ENCODE data around the gene PRKAG3. TPM values are rescaled to one million over a fixed set of nuclear protein-coding genes. Genes with fewer than 3 reads are reported as not detected.

The PRKAG3 gene
- total and polyA plus RNA-seq, 2 experiments from 2014 or later: not detected

DNA sequence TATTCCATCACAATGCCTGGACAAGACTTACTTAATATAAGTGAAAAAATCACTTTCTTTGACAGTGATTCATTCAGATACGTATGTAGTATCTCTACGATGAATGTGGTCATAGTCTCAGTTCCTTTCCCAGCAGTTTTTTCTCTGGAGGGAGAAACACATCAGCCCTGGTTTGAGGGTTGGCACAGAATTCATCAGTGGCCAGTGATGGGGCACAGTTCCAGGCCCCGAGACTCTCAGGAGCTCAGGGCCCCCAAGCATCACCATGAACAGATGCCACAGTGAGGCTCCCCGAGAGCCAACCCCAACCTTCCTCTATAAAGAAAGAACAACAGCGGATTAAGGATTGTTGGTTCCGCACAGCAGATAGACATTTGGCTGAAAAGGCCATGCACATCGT is 12.5 kb downstream of the PRKAG3 start:
- no peak overlapping the region for H3K4me3 Mint-ChIP-seq
- DNase-seq (ENCODE audit: low spot score) (no peak), ATAC-seq (no peak)
- Histone ChIP-seq H3K36me3 (ENCODE audit: insufficient read depth) (no peaks in the 10 kb centered on the region), H3K27me3 (ENCODE audit: insufficient read depth) (no peaks in the 10 kb centered on the region), H3K4me3 (no peak overlapping the region), H4K20me1 (replicated peaks; ENCODE audit: insufficient read depth) (no peaks in the 10 kb centered on the region), H3F3A (replicated peaks; ENCODE audit: low read depth) (no peaks in the 10 kb centered on the region), H3K4me1 (ENCODE audit: insufficient read depth) (no peaks in the 10 kb centered on the region), H3K79me2 (replicated peaks; ENCODE audit: insufficient read depth) (no peaks in the 10 kb centered on the region), H3K27ac (ENCODE audit: low read depth) (no peak overlapping the region), H3K4me2 (no peak overlapping the region), H2AFZ (no peak overlapping the region), H3K9me2 (ENCODE audit: insufficient read depth) (no peaks in the 10 kb centered on the region)
- H3K27me3 Mint-ChIP-seq (ENCODE audit: insufficient read depth, low read depth, poor library complexity): peaks cover 5% of the 10 kb centered on the region
- H3K27ac Mint-ChIP-seq: no peak overlapping the region
- H3K9me3 Mint-ChIP-seq: no peaks in the 10 kb centered on the region
- H3K36me3 Mint-ChIP-seq (ENCODE audit: low read depth): no peaks in the 10 kb centered on the region
- H3K4me1 Mint-ChIP-seq: peaks cover 13% of the 10 kb centered on the region
- no peak for TF ChIP-seq JUNB (IDR thresholded peaks at IDR 0.05; ENCODE audit: unreplicated experiment)

DNA sequence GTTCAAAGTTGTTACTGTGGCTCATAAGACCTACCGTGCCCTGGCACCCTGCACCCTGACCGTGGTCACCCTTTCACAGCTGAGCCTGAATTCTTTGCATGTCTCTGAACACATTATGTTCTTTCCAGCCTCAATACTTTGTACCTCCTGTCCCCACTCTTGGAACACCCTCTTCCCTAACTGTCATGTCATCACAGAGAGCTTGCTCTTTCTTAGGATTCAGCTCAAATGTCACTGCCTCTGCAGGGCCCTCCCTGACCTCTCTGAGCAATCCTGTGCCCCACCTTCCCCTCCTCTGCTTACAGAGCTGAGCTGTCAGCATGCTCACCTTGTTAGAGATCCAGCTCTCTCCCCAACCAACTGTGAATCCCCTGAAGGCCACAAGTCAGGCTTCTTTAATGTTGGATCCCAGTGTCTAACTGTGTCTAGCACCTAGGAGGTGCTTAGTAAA is 15.0 kb downstream of the PRKAG3 start:
- Mint-ChIP-seq H3K36me3 (ENCODE audit: low read depth) (no peaks in the 10 kb centered on the region), H3K4me3 (no peak overlapping the region), H3K27me3 (ENCODE audit: insufficient read depth, low read depth, poor library complexity) (peaks cover 5% of the 10 kb centered on the region), H3K27ac (no peak overlapping the region), H3K9me3 (no peaks in the 10 kb centered on the region), H3K4me1 (peaks cover 3% of the 10 kb centered on the region)
- DNase-seq (ENCODE audit: low spot score) (no peak), ATAC-seq (no peak)
- Histone ChIP-seq H3K4me2 (no peak overlapping the region), H3K4me1 (ENCODE audit: insufficient read depth) (no peaks in the 10 kb centered on the region), H3K79me2 (replicated peaks; ENCODE audit: insufficient read depth) (no peaks in the 10 kb centered on the region), H2AFZ (no peak overlapping the region), H3K36me3 (ENCODE audit: insufficient read depth) (no peaks in the 10 kb centered on the region), H3K27ac (ENCODE audit: low read depth) (no peak overlapping the region), H3K4me3 (no peak overlapping the region), H3F3A (replicated peaks; ENCODE audit: low read depth) (no peaks in the 10 kb centered on the region), H3K27me3 (ENCODE audit: insufficient read depth) (no peaks in the 10 kb centered on the region), H4K20me1 (replicated peaks; ENCODE audit: insufficient read depth) (no peaks in the 10 kb centered on the region), H3K9me2 (ENCODE audit: insufficient read depth) (no peaks in the 10 kb centered on the region)
- TF ChIP-seq NANOG (IDR thresholded peaks at IDR 0.05; ENCODE audit: borderline replicate concordance) (no peak), STAT1 (IDR thresholded peaks at IDR 0.05; ENCODE audit: unreplicated experiment) (no peak), EZH2phosphoT487 (IDR thresholded peaks at IDR 0.05; ENCODE audit: unreplicated experiment) (no peak), ZNF114 (CRISPR knock-in tag; IDR thresholded peaks at IDR 0.05) (no peak), EZH2 (IDR thresholded peaks at IDR 0.05; ENCODE audit: low read depth, unreplicated experiment) (no peak), CREB1 (CRISPR knock-in tag; IDR thresholded peaks at IDR 0.05; ENCODE audit: low read depth) (no peak), ZNF331 (CRISPR knock-in tag; IDR thresholded peaks at IDR 0.05; ENCODE audit: low read depth) (no peak), JUNB (IDR thresholded peaks at IDR 0.05; ENCODE audit: unreplicated experiment) (no peak), POLR2AphosphoS5 (IDR thresholded peaks at IDR 0.05; ENCODE audit: low read depth) (no peak)
- TF ChIP-seq, protein P1, sequence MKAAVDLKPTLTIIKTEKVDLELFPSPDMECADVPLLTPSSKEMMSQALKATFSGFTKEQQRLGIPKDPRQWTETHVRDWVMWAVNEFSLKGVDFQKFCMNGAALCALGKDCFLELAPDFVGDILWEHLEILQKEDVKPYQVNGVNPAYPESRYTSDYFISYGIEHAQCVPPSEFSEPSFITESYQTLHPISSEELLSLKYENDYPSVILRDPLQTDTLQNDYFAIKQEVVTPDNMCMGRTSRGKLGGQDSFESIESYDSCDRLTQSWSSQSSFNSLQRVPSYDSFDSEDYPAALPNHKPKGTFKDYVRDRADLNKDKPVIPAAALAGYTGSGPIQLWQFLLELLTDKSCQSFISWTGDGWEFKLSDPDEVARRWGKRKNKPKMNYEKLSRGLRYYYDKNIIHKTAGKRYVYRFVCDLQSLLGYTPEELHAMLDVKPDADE (IDR thresholded peaks at IDR 0.05): no peak
- TF ChIP-seq, protein P2, sequence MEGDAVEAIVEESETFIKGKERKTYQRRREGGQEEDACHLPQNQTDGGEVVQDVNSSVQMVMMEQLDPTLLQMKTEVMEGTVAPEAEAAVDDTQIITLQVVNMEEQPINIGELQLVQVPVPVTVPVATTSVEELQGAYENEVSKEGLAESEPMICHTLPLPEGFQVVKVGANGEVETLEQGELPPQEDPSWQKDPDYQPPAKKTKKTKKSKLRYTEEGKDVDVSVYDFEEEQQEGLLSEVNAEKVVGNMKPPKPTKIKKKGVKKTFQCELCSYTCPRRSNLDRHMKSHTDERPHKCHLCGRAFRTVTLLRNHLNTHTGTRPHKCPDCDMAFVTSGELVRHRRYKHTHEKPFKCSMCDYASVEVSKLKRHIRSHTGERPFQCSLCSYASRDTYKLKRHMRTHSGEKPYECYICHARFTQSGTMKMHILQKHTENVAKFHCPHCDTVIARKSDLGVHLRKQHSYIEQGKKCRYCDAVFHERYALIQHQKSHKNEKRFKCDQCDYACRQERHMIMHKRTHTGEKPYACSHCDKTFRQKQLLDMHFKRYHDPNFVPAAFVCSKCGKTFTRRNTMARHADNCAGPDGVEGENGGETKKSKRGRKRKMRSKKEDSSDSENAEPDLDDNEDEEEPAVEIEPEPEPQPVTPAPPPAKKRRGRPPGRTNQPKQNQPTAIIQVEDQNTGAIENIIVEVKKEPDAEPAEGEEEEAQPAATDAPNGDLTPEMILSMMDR (conservative IDR thresholded peaks at IDR 0.05; ENCODE audit: low read depth in 2 of 2): no peak
- TF ChIP-seq, protein P3, sequence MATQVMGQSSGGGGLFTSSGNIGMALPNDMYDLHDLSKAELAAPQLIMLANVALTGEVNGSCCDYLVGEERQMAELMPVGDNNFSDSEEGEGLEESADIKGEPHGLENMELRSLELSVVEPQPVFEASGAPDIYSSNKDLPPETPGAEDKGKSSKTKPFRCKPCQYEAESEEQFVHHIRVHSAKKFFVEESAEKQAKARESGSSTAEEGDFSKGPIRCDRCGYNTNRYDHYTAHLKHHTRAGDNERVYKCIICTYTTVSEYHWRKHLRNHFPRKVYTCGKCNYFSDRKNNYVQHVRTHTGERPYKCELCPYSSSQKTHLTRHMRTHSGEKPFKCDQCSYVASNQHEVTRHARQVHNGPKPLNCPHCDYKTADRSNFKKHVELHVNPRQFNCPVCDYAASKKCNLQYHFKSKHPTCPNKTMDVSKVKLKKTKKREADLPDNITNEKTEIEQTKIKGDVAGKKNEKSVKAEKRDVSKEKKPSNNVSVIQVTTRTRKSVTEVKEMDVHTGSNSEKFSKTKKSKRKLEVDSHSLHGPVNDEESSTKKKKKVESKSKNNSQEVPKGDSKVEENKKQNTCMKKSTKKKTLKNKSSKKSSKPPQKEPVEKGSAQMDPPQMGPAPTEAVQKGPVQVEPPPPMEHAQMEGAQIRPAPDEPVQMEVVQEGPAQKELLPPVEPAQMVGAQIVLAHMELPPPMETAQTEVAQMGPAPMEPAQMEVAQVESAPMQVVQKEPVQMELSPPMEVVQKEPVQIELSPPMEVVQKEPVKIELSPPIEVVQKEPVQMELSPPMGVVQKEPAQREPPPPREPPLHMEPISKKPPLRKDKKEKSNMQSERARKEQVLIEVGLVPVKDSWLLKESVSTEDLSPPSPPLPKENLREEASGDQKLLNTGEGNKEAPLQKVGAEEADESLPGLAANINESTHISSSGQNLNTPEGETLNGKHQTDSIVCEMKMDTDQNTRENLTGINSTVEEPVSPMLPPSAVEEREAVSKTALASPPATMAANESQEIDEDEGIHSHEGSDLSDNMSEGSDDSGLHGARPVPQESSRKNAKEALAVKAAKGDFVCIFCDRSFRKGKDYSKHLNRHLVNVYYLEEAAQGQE (IDR thresholded peaks at IDR 0.05; ENCODE audit: unreplicated experiment): no peak
